PC-9 (cell line): ENCODE measurements around the gene MAGI1. TPM values are rescaled to one million over a fixed set of nuclear protein-coding genes. Genes with fewer than 3 reads are reported as not detected.
A peak's percentile ranks its signal among the peaks of the same experiment; 100 is the strongest.

Source experiments
- BruUV-seq: library from RNA; stranded (reverse); fragments of 400-500 nt; replicated peaks from 2 replicates; lab custom pipeline; 2021; lab: Mats Ljungman, UMichigan
- CTCF ChIA-PET: fragments of 300-600 bp; sonication (Branson Sonifier 250); formaldehyde crosslinking; loops from one replicate; lab custom pipeline; 2022; ENCODE audit warnings: antibody characterized with exemption; lab: Charles Lee
- POLR2A ChIA-PET: fragments of 300-600 bp; sonication (Branson Sonifier 250); formaldehyde crosslinking; loops from one replicate; lab custom pipeline; 2022; ENCODE audit warnings: antibody characterized with exemption; ENCODE audit not compliant: unreplicated experiment; lab: Charles Lee
- DNase-seq, 2 experiments: peaks; one replicate each; pipeline versions ENCODE4 v3.0.0 to v3.0.0-alpha.2; 2015 to 2022; ENCODE audit warnings: mixed read lengths in 1 of 2
- H2AFZ ChIP-seq: fragments of 200-600 bp; sonication (generic); 2 replicates; pipeline ENCODE4 v1.8.1; 2017; ENCODE audit warnings: antibody characterized with exemption
- H3F3A ChIP-seq: fragments of 200-600 bp; sonication (generic); 2 replicates; pipeline ENCODE4 v1.8.1; 2017; ENCODE audit warnings: antibody characterized with exemption, mild to moderate bottlenecking, low read depth; ENCODE audit not compliant: insufficient read depth
- H3K27ac ChIP-seq: fragments of 200-600 bp; sonication (generic); 2 replicates; pipeline ENCODE4 v1.6.1; 2016; ENCODE audit warnings: mixed run types
- H3K27me3 ChIP-seq: fragments of 200-600 bp; sonication (generic); 2 replicates; pipeline ENCODE4 v1.6.1; 2016; ENCODE audit warnings: low read depth, mixed run types; ENCODE audit not compliant: insufficient read depth
- H3K36me3 ChIP-seq: fragments of 200-600 bp; sonication (generic); 2 replicates; pipeline ENCODE4 v1.6.1; 2016; ENCODE audit warnings: low read depth, mixed run types
- H3K4me1 ChIP-seq: fragments of 200-600 bp; sonication (generic); replicated peaks from 2 replicates; pipeline ENCODE4 v1.6.1; 2016; ENCODE audit warnings: mixed run types; ENCODE audit not compliant: insufficient read depth
- H3K4me2 ChIP-seq: fragments of 200-600 bp; sonication (generic); 2 replicates; pipeline ENCODE4 v1.6.1; 2017; ENCODE audit warnings: mixed run types
- H3K4me3 ChIP-seq: fragments of 200-600 bp; sonication (generic); 2 replicates; pipeline ENCODE4 v1.6.1; 2016; ENCODE audit warnings: mixed run types
- H3K79me2 ChIP-seq: fragments of 200-600 bp; sonication (generic); 2 replicates; pipeline ENCODE4 v1.6.1; 2017; ENCODE audit warnings: low read depth, mixed run types
- H3K9me2 ChIP-seq: fragments of 200-600 bp; sonication (generic); 2 replicates; pipeline ENCODE4 v1.8.1; 2017; ENCODE audit warnings: mild to moderate bottlenecking; ENCODE audit not compliant: insufficient read depth
- H3K9me3 ChIP-seq: fragments of 200-600 bp; sonication (generic); 2 replicates; pipeline ENCODE4 v1.8.1; 2016; ENCODE audit warnings: low read depth; ENCODE audit not compliant: insufficient read depth
- H4K20me1 ChIP-seq: fragments of 200-600 bp; sonication (generic); 2 replicates; pipeline ENCODE4 v1.8.1; 2017; ENCODE audit not compliant: insufficient read depth
- EZH2 ChIP-seq: fragments of 200-600 bp; sonication (generic); IDR thresholded peaks from 2 replicates; pipeline ENCODE4 v1.8.0; 2017; ENCODE audit warnings: antibody characterized with exemption, low read depth
- intact Hi-C: fragments of 100-400 bp; cut with micrococcal nuclease; formaldehyde crosslinking; loops from one replicate; pipeline ENCODE4 v1.10.0; 2022; ENCODE audit not compliant: unreplicated experiment
- total RNA-seq: library from RNA; stranded (reverse); gene quantifications from 2 replicates; pipeline ENCODE4 v1.2.3, GENCODE V29; 2021
- TF ChIP-seq, protein P1 (sequence below): fragments of 200-600 bp; sonication (generic); conservative IDR thresholded peaks from 2 replicates; pipeline ENCODE4 v1.6.1; 2017; ENCODE audit warnings: mixed run types, antibody characterized with exemption, mild to moderate bottlenecking, moderate library complexity

The MAGI1 gene
- total RNA-seq, 1 experiment from 2014 or later, result 23.3 TPM

DNA sequence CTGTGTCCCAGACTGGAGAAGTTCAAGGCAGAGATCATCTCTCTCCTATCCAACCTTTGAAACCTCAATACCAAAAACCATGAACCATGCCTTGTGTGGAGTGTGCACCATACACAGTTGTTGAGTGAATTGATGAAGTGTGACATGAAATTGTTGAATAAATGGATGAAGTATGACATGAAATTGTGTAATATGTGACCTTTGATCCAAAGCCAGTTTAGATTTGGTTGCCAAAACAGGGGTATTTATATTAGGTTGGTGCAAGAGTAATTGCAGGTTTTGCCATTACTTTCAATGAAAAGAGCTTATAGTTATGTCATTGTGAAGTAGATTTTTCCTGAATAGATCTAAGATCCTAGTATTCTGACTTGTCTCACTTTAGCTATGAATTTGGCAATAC lies 3.1 kb upstream of the MAGI1 start:
- ChIA-PET POLR2A (interaction anchor here (0.6 kb wide), 1 partner anchor 147 kb away, joined by 3 read pairs; no protein-coding TSS in a partner anchor), CTCF (no interaction called here)
- 0 out of 2 replicates have a peak, but pooled peaks cover 3% of the 10 kb centered on the region for H3F3A ChIP-seq
- no peak overlapping the region for H3K4me3 ChIP-seq
- no peaks in the 10 kb centered on the region for H3K36me3 ChIP-seq
- H3K9me2 ChIP-seq, result no peaks in the 10 kb centered on the region
- peaks cover 9% of the 10 kb centered on the region; the same call in 1 of the 2 replicates for H3K4me1 ChIP-seq
- H3K79me2 ChIP-seq, result peaks cover 15% of the 10 kb centered on the region
- BruUV-seq, result no TSS peak
- no peak overlapping the region for H3K27ac ChIP-seq
- H3K9me3 ChIP-seq, result no peaks in the 10 kb centered on the region
- no peak overlapping the region for H3K4me2 ChIP-seq
- intact Hi-C loops, result no loop called here
- no peaks in the 10 kb centered on the region for H4K20me1 ChIP-seq
- no peak overlapping the region; the same call in 1 of the 2 replicates for H2AFZ ChIP-seq
- DNase-seq, result no peak
- H3K27me3 ChIP-seq, result no peaks in the 10 kb centered on the region
- TF ChIP-seq, protein P1, sequence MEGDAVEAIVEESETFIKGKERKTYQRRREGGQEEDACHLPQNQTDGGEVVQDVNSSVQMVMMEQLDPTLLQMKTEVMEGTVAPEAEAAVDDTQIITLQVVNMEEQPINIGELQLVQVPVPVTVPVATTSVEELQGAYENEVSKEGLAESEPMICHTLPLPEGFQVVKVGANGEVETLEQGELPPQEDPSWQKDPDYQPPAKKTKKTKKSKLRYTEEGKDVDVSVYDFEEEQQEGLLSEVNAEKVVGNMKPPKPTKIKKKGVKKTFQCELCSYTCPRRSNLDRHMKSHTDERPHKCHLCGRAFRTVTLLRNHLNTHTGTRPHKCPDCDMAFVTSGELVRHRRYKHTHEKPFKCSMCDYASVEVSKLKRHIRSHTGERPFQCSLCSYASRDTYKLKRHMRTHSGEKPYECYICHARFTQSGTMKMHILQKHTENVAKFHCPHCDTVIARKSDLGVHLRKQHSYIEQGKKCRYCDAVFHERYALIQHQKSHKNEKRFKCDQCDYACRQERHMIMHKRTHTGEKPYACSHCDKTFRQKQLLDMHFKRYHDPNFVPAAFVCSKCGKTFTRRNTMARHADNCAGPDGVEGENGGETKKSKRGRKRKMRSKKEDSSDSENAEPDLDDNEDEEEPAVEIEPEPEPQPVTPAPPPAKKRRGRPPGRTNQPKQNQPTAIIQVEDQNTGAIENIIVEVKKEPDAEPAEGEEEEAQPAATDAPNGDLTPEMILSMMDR, result no peak
- TF ChIP-seq EZH2, result no peak

DNA sequence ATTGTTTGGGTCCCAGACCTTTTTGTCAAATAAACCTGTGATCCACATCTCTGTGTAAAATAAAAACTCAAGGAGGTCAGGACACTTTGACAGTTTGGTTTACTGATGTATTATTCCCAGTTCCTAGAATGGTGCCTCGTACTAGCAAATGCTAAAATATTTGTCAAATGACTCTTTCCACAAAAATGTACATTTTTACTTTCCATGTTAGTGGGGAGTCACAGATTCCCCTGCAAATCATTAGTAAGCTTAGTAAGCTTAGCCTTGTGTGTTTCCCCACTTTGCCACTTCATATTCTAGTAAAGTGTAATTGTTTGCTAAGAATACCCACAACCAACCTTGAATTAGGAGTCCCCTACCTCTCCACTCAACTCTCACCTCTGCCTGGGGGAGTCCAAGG lies 2.4 kb upstream of the MAGI1 start:
- Histone ChIP-seq H3K36me3 (no peaks in the 10 kb centered on the region), H3K27ac (no peak overlapping the region), H2AFZ (no peak overlapping the region), H3K79me2 (peaks cover 23% of the 10 kb centered on the region), H3K9me3 (no peaks in the 10 kb centered on the region), H3K4me1 (peaks cover 17% of the 10 kb centered on the region), H3K4me2 (no peak overlapping the region), H3F3A (0 out of 2 replicates have a peak, but pooled peaks cover 3% of the 10 kb centered on the region), H4K20me1 (no peaks in the 10 kb centered on the region), H3K27me3 (no peaks in the 10 kb centered on the region), H3K9me2 (no peaks in the 10 kb centered on the region), H3K4me3 (no peak overlapping the region)
- ChIA-PET CTCF (no interaction called here), POLR2A (no interaction called here)
- TF ChIP-seq, protein P1, result no peak
- no peak for TF ChIP-seq EZH2
- BruUV-seq, result no TSS peak
- intact Hi-C loops, result no loop called here
- DNase-seq, result no peak

DNA sequence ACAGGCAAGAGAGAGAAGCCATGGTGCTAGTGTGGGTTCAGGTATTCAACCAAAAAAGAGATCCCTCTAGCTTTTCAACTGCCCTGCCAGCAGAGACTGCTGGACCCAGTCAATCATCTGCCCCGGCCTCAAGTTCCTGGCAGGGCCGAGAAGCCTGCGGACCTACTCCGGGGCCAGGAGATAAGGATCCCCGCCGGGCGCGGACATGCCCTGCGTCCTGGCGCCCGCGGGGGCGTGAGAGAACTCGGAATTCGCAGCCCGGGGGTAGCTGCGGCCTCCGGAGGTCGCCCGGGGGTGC lies 821 bp upstream of the MAGI1 start:
- peak overlapping the region; percentile 77 for H3K27ac ChIP-seq
- no TSS peak for BruUV-seq
- H3K27me3 ChIP-seq, result no peaks in the 10 kb centered on the region
- no peaks in the 10 kb centered on the region for H3K36me3 ChIP-seq
- H2AFZ ChIP-seq, result peak overlapping the region; percentile 90
- TF ChIP-seq, protein P1, result no peak
- no peak for TF ChIP-seq EZH2
- peak overlapping the region; percentile 80 for H3K4me2 ChIP-seq
- H4K20me1 ChIP-seq, result no peaks in the 10 kb centered on the region
- H3K79me2 ChIP-seq, result peaks cover 38% of the 10 kb centered on the region
- peak overlapping the region; percentile 82 for H3K4me3 ChIP-seq
- 0 out of 2 replicates have a peak, but pooled peaks cover 3% of the 10 kb centered on the region for H3F3A ChIP-seq
- no peaks in the 10 kb centered on the region for H3K9me2 ChIP-seq
- intact Hi-C loops, result loop anchor here (1.0 to 5.0 kb wide), 6 partner anchors 43 to 255 kb away; no protein-coding TSS in a partner anchor
- POLR2A ChIA-PET, result no interaction called here
- CTCF ChIA-PET, result no interaction called here
- H3K4me1 ChIP-seq, result peaks cover 28% of the 10 kb centered on the region
- H3K9me3 ChIP-seq, result no peaks in the 10 kb centered on the region
- peak in 1 of 2 experiments; percentile 38 for DNase-seq
